ENCODE results near the gene HASPIN.

HASPIN gene

DNA sequence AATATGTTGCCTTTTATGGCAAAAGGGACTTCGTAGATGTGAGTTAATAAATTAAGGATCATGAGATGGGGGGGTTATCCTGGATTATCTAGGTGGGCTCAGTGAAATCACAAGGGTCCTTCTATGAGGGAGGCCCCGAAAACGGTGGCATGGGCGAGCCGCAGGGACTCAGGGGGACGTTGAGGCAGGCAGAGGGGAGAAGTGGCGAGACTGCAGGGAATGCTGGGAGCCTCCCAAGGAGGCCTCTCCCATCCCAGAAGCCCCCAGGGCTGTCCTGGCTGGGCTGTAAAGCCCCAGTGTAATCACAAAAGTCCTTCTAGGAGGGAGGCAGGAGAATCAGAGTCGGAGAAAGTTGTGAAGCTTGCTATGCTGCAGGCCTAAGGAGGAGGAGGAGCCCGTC is 42.3 kb downstream of the HASPIN start:
- DNase-seq (ENCODE audit: low read depth) = no peak

DNA sequence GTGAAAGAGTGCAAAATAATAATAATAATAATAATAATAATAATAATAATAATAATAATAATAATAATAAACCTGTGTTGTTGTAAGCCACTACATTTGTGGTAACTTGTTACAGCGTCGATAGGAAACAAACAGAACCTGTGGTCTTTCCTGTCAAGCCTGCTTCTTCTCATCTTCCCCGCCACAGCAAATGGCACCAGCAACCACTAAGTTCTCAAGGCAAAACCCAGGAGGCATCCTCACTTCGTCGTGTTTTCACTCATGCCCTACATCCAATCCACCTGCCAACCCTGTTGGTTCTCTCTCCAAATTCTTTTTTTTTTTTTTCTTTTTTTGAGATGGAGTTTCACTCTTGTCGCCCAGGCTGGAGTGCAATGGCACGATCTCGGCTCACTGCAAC is 43.1 kb downstream of the HASPIN start:
- no peak for DNase-seq (ENCODE audit: low read depth)

DNA sequence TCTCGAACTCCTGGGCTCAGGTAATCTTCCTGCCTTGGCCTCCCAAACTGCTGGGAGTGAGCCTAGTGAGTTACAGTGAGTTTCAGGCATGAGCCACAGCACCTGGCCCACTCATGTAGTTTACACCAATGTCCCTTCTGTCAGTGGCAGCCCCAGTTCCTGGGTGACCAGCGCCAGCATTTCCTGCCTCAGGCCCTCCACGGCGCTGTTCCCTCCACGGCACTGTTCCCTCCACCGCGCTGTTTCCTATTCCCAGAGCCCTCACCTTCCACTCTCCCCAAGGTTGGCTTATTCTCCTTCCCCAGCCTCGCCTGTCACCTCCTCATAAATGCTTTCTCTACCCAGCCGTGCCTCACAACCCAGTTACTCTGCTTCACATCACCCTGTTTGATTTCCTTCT is 44.6 kb downstream of the HASPIN start:
- DNase-seq (ENCODE audit: low read depth) = no peak

DNA sequence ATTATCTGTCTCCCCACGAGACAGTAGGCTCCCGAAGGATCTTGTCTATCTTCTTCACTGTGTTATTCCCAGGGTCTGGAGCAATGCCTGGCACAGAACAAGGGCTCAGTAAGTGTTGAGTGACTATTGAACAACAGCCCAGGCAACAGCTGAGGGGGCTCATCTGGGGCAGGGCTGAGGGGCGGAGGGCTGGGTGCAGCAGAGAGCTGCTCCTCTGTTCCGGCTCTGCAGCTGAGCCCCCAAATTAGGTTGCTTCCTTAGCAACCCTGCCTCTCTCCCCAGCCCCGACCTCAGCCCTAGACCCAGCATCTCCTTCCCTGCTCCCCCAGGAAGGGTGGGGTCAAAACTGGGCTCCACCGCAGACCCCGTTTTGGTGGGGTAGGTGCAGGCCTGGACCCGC is 45.1 kb downstream of the HASPIN start:
- DNase-seq (ENCODE audit: low read depth) = no peak

DNA sequence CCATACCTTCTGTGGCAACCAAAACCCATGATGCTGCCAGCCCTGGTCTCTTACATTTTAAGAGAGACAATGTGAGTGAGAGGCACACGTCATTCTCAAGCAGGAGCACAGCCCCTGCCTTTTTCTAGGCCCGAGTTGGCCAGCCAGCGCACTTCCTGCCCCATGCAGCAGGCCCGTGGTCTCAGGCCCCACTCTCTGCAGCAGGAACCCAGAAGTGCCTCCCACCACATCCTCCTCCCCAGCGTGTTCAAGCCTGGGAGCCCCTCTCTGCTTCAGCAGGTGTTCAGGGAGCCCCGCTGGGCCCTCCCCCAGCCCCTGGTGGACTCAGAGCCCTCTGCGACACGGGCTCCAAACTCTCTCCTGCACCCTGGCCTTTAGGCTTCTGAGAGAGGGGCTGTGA is 46.8 kb downstream of the HASPIN start:
- DNase-seq (ENCODE audit: low read depth) = no peak

DNA sequence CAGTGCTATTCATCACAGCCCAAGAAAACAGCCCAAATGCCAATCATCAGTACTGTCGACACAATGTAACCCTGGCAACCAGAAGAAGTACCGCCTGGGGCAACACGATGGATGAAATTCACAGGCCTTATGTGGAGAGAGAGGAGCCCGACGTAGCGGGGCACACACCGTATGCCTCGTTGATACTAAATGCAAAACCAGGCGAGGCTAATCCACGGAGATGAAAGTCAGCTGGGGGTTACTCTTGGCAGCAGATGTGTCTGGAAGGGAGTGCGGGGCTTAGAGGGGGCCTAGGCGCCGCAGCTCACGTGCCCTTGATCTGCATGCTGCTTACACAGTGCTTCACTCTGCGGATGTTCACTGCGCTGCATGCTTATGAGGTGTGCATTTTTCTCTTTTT is 47.4 kb downstream of the HASPIN start:
- DNase-seq (ENCODE audit: low read depth) = no peak

DNA sequence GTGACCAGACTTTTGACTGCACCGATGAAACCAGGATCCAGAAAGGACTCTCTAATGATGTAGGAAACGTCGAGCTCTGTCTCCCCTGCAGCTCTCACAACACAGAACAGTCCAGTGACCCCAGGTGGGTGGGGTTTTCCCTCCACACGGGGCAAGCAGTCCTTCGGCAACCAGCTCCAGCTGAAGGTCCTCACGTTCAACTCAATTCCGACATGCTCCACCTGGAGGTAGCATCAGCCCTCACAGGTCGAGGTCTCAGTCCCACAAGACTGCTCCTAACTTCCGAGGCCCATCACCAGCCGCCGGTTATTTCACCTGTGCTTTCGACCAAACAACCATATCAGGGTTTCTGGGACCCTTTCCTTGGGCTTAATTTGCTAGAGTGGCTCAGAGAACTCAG is 49.1 kb downstream of the HASPIN start:
- DNase-seq (ENCODE audit: low read depth) = no peak

DNA sequence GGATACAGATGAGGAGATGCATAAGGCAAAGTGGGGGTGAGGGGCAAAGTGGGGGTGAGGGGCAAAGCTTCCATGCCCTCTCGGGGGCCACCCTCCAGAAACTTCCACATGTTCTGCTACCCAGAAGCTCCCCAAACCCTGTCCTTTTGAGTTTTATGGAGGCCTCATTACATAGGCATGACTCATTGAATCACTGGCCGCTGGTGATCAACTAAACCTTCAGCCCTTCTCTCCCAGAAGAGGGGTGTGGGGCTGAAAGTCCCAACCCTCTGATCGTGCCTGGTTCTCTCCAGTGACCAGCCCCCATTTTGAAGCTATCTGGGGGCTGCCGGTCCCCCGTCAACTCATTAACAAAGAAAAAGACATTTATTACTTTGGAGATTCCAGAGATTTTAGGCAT is 49.8 kb downstream of the HASPIN start:
- no peak for DNase-seq (ENCODE audit: low read depth)

DNA sequence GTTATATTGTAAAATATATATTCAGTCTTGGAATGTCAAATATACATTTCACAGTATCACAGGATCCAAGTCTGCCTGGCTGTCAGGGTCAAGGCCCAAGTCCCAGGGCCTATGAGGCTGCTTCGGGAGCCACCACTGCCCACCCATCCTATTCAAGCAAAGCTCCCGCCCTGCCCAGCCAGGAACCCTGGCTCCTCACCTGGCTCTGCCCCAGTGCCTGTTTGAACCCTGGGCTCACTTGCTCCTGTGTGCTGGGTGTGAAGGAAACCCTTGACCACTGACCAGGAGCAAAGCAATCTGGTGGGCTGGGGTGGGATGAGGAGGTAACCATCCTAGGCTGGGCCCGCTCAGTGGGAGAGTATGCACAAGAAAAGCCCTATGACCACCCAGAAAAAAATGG is 50.3 kb downstream of the HASPIN start:
- DNase-seq (ENCODE audit: low read depth) = no peak

All from activated T-cell treated with anti-CD3 and anti-CD28 coated beads for 24 hours (primary cell).